Hepatocyte (in vitro differentiated cells): ENCODE measurements around the gene ZNF638. TPM values are rescaled to one million over a fixed set of nuclear protein-coding genes. Genes with fewer than 3 reads are reported as not detected.

Experiments
- DNase-seq: peaks from one replicate; pipeline ENCODE4 v3.0.0-alpha.2; 2016; ENCODE audit warnings: low spot score
- H2AFZ ChIP-seq: fragments of 200-600 bp; sonication (generic); 2 replicates; pipeline ENCODE4 v1.6.0; 2016; ENCODE audit warnings: antibody characterized with exemption, mild to moderate bottlenecking
- H3K27ac ChIP-seq: fragments of 200-600 bp; sonication (generic); 2 replicates; pipeline ENCODE4 v1.5.1; 2016; ENCODE audit warnings: mild to moderate bottlenecking
- H3K27me3 ChIP-seq: fragments of 200-600 bp; sonication (generic); 2 replicates; pipeline ENCODE4 v1.6.1; 2016
- H3K36me3 ChIP-seq: fragments of 200-600 bp; sonication (generic); replicated peaks from 2 replicates; pipeline ENCODE4 v1.5.1; 2016; ENCODE audit warnings: low read depth; ENCODE audit not compliant: insufficient read depth
- H3K4me1 ChIP-seq: fragments of 200-600 bp; sonication (generic); 2 replicates; pipeline ENCODE4 v1.5.1; 2016; ENCODE audit warnings: mild to moderate bottlenecking, moderate library complexity; ENCODE audit not compliant: insufficient read depth
- H3K4me2 ChIP-seq: fragments of 200-600 bp; sonication (generic); 2 replicates; pipeline ENCODE4 v1.6.0; 2016
- H3K4me3 ChIP-seq: fragments of 200-600 bp; sonication (generic); 2 replicates; pipeline ENCODE4 v1.5.1; 2016; ENCODE audit warnings: mild to moderate bottlenecking
- H3K79me2 ChIP-seq: fragments of 200-600 bp; sonication (generic); 2 replicates; pipeline ENCODE4 v1.6.0; 2017; ENCODE audit warnings: mild to moderate bottlenecking
- H3K9me2 ChIP-seq: fragments of 200-600 bp; sonication (generic); replicated peaks from 2 replicates; pipeline ENCODE4 v1.6.0; 2017; ENCODE audit warnings: mild to moderate bottlenecking; ENCODE audit not compliant: insufficient read depth
- H3K9me3 ChIP-seq: fragments of 200-600 bp; sonication (generic); 2 replicates; pipeline ENCODE4 v1.5.1; 2016; ENCODE audit warnings: low read depth, mild to moderate bottlenecking
- H4K20me1 ChIP-seq: fragments of 200-600 bp; sonication (generic); 2 replicates; pipeline ENCODE4 v1.6.0; 2016; ENCODE audit warnings: mild to moderate bottlenecking; ENCODE audit not compliant: insufficient read depth, poor library complexity, severe bottlenecking
- EZH2 ChIP-seq: fragments of 200-600 bp; sonication (generic); IDR thresholded peaks from 2 replicates; pipeline ENCODE4 v1.6.1; 2016; ENCODE audit warnings: antibody characterized with exemption, mild to moderate bottlenecking, borderline replicate concordance
- EZH2phosphoT487 ChIP-seq: fragments of 200-600 bp; sonication (generic); IDR thresholded peaks from one replicate; pipeline ENCODE4 v1.6.1; 2018; ENCODE audit warnings: antibody characterized with exemption, mild to moderate bottlenecking, low read depth, moderate library complexity; ENCODE audit not compliant: unreplicated experiment, severe bottlenecking
- WGBS: methylation state at CpG from one replicate; pipeline ENCODE4 v1.1.6; 2016; ENCODE audit warnings: low lambda C conversion rate; ENCODE audit errors: missing lambda C conversion rate; 5-methylcytosine and 5-hydroxymethylcytosine counted together
- polyA plus RNA-seq: library from polyadenylated mRNA; unstranded; fragments of >200 nt; fragmentation: Nextera tagmentation; extraction: Ambion mirVana; gene quantifications from 2 replicates; pipeline ENCODE4 v1.2.1, GENCODE V29; 2016
- total RNA-seq: library from RNA; depleted of rRNA; stranded (reverse); fragments of >200 nt; gene quantifications from 2 replicates; pipeline ENCODE4 v1.2.3, GENCODE V29; 2014
- TF ChIP-seq, protein P1 (sequence below): fragments of 200-600 bp; sonication (generic); IDR thresholded peaks from 2 replicates; pipeline ENCODE4 v1.5.1; 2016; ENCODE audit warnings: antibody characterized with exemption, mild to moderate bottlenecking; ENCODE audit not compliant: poor library complexity

The ZNF638 gene
- total and polyA plus RNA-seq, 2 experiments from 2014 or later, result 41.2 to 141 TPM

DNA sequence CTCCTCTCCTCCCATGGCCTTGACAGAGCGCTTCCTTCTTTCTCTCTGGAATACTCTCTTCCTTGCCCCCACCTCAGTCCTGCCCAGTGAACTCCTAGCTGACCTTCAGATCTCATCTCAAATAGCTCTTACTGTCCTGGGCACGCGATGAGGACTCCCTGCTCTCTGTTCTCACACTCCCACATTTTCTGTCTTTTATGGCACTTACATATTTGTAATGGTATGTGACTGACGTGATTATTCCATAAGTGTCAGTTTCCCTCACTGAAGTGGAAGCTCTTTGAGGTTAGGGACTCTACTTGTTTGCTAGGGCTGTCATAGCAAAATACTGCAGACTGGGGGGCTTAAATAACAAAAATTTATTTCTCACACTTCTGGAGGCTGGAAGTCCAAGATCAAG is 120.1 kb downstream of the ZNF638 start:
- Histone ChIP-seq H3K79me2 (no peaks in the 10 kb centered on the region), H3K4me3 (no peak overlapping the region), H3K9me3 (no peaks in the 10 kb centered on the region), H3K27ac (no peak overlapping the region), H3K9me2 (no peaks in the 10 kb centered on the region), H3K4me2 (no peak overlapping the region), H2AFZ (no peak overlapping the region), H3K27me3 (peaks cover 37% of the 10 kb centered on the region), H4K20me1 (no peaks in the 10 kb centered on the region), H3K36me3 (no peaks in the 10 kb centered on the region), H3K4me1 (peaks cover 5% of the 10 kb centered on the region)
- TF ChIP-seq, protein P1, sequence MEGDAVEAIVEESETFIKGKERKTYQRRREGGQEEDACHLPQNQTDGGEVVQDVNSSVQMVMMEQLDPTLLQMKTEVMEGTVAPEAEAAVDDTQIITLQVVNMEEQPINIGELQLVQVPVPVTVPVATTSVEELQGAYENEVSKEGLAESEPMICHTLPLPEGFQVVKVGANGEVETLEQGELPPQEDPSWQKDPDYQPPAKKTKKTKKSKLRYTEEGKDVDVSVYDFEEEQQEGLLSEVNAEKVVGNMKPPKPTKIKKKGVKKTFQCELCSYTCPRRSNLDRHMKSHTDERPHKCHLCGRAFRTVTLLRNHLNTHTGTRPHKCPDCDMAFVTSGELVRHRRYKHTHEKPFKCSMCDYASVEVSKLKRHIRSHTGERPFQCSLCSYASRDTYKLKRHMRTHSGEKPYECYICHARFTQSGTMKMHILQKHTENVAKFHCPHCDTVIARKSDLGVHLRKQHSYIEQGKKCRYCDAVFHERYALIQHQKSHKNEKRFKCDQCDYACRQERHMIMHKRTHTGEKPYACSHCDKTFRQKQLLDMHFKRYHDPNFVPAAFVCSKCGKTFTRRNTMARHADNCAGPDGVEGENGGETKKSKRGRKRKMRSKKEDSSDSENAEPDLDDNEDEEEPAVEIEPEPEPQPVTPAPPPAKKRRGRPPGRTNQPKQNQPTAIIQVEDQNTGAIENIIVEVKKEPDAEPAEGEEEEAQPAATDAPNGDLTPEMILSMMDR, result no peak
- TF ChIP-seq EZH2phosphoT487 (no peak), EZH2 (no peak)
- no peak for DNase-seq
- 82% methylated on average over 4 of the region's 4 CpGs for WGBS

DNA sequence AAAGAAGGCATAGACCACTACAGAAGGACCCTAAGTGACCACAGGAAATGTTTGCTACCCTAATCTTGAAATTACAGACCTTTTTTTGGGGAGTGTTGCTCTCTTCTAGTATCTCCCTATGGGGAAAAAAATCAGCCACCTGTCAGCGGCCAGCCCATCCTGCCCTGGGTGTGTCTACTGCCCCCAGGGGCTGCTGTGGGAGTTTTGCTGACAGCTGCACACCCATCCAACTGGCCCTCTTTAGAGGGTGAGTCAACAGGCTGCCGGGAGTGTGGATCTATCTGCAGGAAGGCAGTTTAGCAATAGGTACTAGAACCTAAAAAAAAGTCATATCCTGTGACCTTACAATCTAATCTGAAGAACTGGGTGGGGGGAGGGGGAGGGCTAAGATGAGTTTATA is 121.0 kb downstream of the ZNF638 start:
- peaks cover 37% of the 10 kb centered on the region for H3K27me3 ChIP-seq
- DNase-seq, result peak; percentile 41
- no peaks in the 10 kb centered on the region for H3K9me3 ChIP-seq
- no peaks in the 10 kb centered on the region for H4K20me1 ChIP-seq
- H3K4me1 ChIP-seq, result peaks cover 5% of the 10 kb centered on the region
- H2AFZ ChIP-seq, result no peak overlapping the region
- no peaks in the 10 kb centered on the region for H3K36me3 ChIP-seq
- H3K4me3 ChIP-seq, result no peak overlapping the region
- WGBS, result 8% methylated on average over 2 of the region's 2 CpGs
- no peaks in the 10 kb centered on the region for H3K79me2 ChIP-seq
- no peaks in the 10 kb centered on the region for H3K9me2 ChIP-seq
- no peak for TF ChIP-seq EZH2
- no peak for TF ChIP-seq EZH2phosphoT487
- TF ChIP-seq, protein P1, result no peak
- H3K4me2 ChIP-seq, result no peak overlapping the region
- no peak overlapping the region for H3K27ac ChIP-seq

DNA sequence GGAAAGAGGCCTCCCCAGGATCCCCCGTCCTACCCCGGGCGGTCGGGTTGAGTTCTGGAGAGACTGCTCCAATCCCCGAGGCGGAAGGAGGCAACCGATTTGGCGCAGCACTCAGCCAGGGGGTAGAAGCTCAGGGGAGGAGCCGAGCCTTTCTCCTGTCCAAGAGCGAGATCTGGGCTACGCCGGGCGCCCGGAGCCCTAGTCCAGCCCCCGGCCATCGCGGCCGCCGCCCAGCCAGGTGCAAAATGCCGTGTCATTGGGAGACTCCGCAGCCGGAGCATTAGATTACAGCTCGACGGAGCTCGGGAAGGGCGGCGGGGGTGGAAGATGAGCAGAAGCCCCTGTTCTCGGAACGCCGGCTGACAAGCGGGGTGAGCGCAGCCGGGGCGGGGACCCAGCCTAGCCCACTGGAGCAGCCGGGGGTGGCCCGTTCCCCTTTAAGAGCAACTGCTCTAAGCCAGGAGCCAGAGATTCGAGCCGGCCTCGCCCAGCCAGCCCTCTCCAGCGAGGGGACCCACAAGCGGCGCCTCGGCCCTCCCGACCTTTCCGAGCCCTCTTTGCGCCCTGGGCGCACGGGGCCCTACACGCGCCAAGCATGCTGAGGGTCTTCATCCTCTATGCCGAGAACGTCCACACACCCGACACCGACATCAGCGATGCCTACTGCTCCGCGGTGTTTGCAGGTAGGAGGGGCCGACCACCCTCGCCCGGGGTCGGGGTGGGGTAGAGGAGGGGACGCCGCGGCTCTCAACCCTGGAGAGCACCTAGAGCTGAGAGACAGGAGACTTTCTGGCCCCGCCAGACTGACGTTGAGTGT is 122.0 kb downstream of the ZNF638 start, which contains the start of gene DYSF:
Gene DYSF, plus strand, starts transcription at position 158 of the 817 bp plus-strand sequence.
- H3K36me3 ChIP-seq, result no peaks in the 10 kb centered on the region
- H3K27ac ChIP-seq, result no peak within 1 kb of the TSS
- H2AFZ ChIP-seq, result peak within 1 kb of the TSS; percentile 49
- peaks cover 5% of the 10 kb centered on the region for H3K4me1 ChIP-seq
- H3K9me3 ChIP-seq, result no peaks in the 10 kb centered on the region
- peak; percentile 42 for DNase-seq
- H3K4me2 ChIP-seq, result peak within 1 kb of the TSS; percentile 95
- 1% methylated on average over 41 of the region's 66 CpGs for WGBS
- no peaks in the 10 kb centered on the region for H4K20me1 ChIP-seq
- no peaks in the 10 kb centered on the region for H3K79me2 ChIP-seq
- TF ChIP-seq EZH2phosphoT487 (no peak), EZH2 (peak; percentile 65)
- H3K27me3 ChIP-seq, result peaks cover 37% of the 10 kb centered on the region
- no peaks in the 10 kb centered on the region for H3K9me2 ChIP-seq
- peak within 1 kb of the TSS; percentile 19 for H3K4me3 ChIP-seq
